Measurements from ENCODE around the gene PALLD. TPM values are rescaled to one million over a fixed set of nuclear protein-coding genes. Genes with fewer than 3 reads are reported as not detected.

Gene PALLD
- total RNA-seq, 6 experiments from 2014 or later: 7.7 to 81.6 (median 24.8) TPM

DNA sequence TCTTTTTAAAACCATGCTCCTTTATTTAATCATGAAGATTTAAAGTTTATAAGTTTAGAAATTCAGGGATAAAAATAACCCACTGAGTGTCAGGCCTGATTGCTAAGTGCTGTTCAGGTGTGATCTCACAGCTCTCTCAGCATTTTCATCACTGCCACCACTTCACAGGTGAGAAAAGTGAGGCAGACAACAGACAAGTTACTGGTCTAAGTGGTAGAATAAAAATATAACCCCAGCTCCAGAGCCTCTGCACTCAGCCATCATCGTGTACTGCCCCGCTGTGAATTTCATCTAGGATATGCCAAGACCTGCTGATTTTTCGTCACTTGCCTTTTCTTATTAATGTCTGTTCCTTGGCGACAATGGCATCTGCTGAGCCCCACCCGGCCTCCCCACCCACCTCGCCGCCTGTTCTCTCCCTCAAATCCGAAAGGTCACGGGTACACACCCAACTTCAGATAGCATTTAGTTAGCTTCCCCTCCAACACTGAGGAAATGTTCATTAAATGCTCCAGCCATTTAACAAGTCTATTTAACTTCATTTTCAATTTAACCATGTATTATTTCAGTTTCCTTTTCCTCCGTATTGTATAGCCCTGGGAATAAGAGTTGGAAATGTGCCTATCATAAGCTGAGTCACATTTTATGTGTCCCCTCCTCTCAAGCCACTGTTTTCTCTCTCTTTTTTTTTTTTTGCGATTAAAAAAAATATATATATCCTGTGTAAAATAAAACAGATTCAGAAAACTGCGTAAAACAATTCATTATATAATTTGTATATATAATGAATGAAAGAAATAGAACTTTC lies 276.7 kb downstream of the PALLD start:
- 49% methylated on average over 8 of the region's 12 CpGs for WGBS (ENCODE audit: insufficient coverage, low coverage, low lambda C conversion rate, missing lambda C conversion rate)
- Histone ChIP-seq H3K4me3 (no peak overlapping the region), H3K36me3 (no peaks in the 10 kb centered on the region), H3K27me3 (no peaks in the 10 kb centered on the region), H3K4me1 (no peaks in the 10 kb centered on the region), H3K27ac (no peak overlapping the region), H3K9me3 (no peaks in the 10 kb centered on the region)
- intact Hi-C loops (cut with DNase I): no loop called here
- no peak for DNase-seq
- TF ChIP-seq POLR2A (IDR thresholded peaks at IDR 0.05): no peak
- no peak for TF ChIP-seq CTCF (IDR thresholded peaks at IDR 0.05)
- ATAC-seq: peak in 2 of 4 donors; percentile 27 to 40

- no peaks in the 10 kb centered on the region for H3K4me1 ChIP-seq
- no peak for TF ChIP-seq CTCF (IDR thresholded peaks at IDR 0.05)
- TF ChIP-seq POLR2A (IDR thresholded peaks at IDR 0.05): no peak
- no peaks in the 10 kb centered on the region for H3K36me3 ChIP-seq
- no peak overlapping the region for H3K4me3 ChIP-seq
- DNase-seq: no peak
- ATAC-seq: no peak
- intact Hi-C loops (cut with DNase I): no loop called here
- H3K27ac ChIP-seq: no peak overlapping the region
- H3K27me3 ChIP-seq: no peaks in the 10 kb centered on the region
- no peaks in the 10 kb centered on the region for H3K9me3 ChIP-seq
Observed at GRCh38 chr4:168776382-168776781, 279.5 kb downstream of the PALLD start.

GRCh38 chr4:168777277-168777965 lies 280.6 kb downstream of the PALLD start:
- H3K36me3 ChIP-seq: no peaks in the 10 kb centered on the region
- H3K27ac ChIP-seq: no peak overlapping the region
- ATAC-seq (peak; percentile 50 to 65 (median 60)), DNase-seq (no peak)
- TF ChIP-seq CTCF (IDR thresholded peaks at IDR 0.05): no peak
- TF ChIP-seq POLR2A (IDR thresholded peaks at IDR 0.05): no peak
- 30% methylated on average over 4 of the region's 4 CpGs for WGBS (ENCODE audit: insufficient coverage, low coverage, low lambda C conversion rate, missing lambda C conversion rate)
- no peaks in the 10 kb centered on the region for H3K9me3 ChIP-seq
- H3K27me3 ChIP-seq: no peaks in the 10 kb centered on the region
- H3K4me3 ChIP-seq: no peak overlapping the region
- intact Hi-C loops (cut with DNase I): no loop called here
- no peaks in the 10 kb centered on the region for H3K4me1 ChIP-seq

- WGBS (ENCODE audit: insufficient coverage, low coverage, low lambda C conversion rate, missing lambda C conversion rate): 30% methylated on average over 2 of the region's 4 CpGs
- Histone ChIP-seq H3K36me3 (no peaks in the 10 kb centered on the region), H3K4me3 (no peak overlapping the region), H3K27me3 (no peaks in the 10 kb centered on the region), H3K27ac (no peak overlapping the region), H3K4me1 (no peaks in the 10 kb centered on the region), H3K9me3 (no peaks in the 10 kb centered on the region)
- intact Hi-C loops (cut with DNase I): no loop called here
- TF ChIP-seq CTCF (IDR thresholded peaks at IDR 0.05) (no peak), POLR2A (IDR thresholded peaks at IDR 0.05) (no peak)
- DNase-seq (no peak), ATAC-seq (no peak)
Observed at GRCh38 chr4:168781341-168781740, 284.5 kb downstream of the PALLD start.

All from right lobe of liver (tissue), 6 donors.